Endothelial cell of umbilical vein (primary cell): ENCODE data around the gene S1PR5.

Source experiments
- CTCF ChIP-seq, 2 donors: IDR thresholded peaks; 1 replicate in 1 of 2; 2 replicates in 1 of 2; pipeline ENCODE4 v1.5.1; 2011; ENCODE audit warnings: low read length in 2 of 2, mild to moderate bottlenecking in 2 of 2, moderate library complexity in 2 of 2, control low read depth in 1 of 2, inconsistent platforms in 1 of 2, low read depth in 1 of 2; ENCODE audit not compliant: insufficient read depth in 1 of 2; ENCODE audit errors: extremely low read depth in 1 of 2
- EZH2 ChIP-seq: IDR thresholded peaks from 2 replicates; pipeline ENCODE4 v1.6.1; 2012; ENCODE audit warnings: borderline replicate concordance, low read depth, mild to moderate bottlenecking, moderate library complexity, low read length, inconsistent platforms; ENCODE audit not compliant: severe bottlenecking
- GATA2 ChIP-seq: IDR thresholded peaks from 2 replicates; pipeline ENCODE4 v1.7.0; 2011; ENCODE audit warnings: low read depth, mild to moderate bottlenecking, moderate library complexity, mixed read lengths, low read length; ENCODE audit not compliant: insufficient read length, insufficient read depth
- JUN ChIP-seq: IDR thresholded peaks from 2 replicates; pipeline ENCODE4 v1.6.1; 2011; ENCODE audit warnings: borderline replicate concordance, low read depth; ENCODE audit not compliant: insufficient read length, insufficient read depth
- MYC ChIP-seq: IDR thresholded peaks from one replicate; pipeline ENCODE4 v1.6.1; 2011; ENCODE audit warnings: mild to moderate bottlenecking, low read depth, low read length
- POLR2A ChIP-seq: IDR thresholded peaks from 2 replicates; pipeline ENCODE4 v1.6.1; 2012; ENCODE audit warnings: low read depth, mild to moderate bottlenecking, control low read depth, low read length
- POLR2AphosphoS5 ChIP-seq: IDR thresholded peaks from 2 replicates; pipeline ENCODE4 v1.6.1; 2012; ENCODE audit warnings: low read depth, mild to moderate bottlenecking, control low read depth, low read length, moderate library complexity; ENCODE audit not compliant: insufficient read depth
- TF ChIP-seq, protein P1 (sequence below): IDR thresholded peaks from 2 replicates; pipeline ENCODE4 v1.6.1; 2011; ENCODE audit not compliant: insufficient read depth, insufficient read length

DNA sequence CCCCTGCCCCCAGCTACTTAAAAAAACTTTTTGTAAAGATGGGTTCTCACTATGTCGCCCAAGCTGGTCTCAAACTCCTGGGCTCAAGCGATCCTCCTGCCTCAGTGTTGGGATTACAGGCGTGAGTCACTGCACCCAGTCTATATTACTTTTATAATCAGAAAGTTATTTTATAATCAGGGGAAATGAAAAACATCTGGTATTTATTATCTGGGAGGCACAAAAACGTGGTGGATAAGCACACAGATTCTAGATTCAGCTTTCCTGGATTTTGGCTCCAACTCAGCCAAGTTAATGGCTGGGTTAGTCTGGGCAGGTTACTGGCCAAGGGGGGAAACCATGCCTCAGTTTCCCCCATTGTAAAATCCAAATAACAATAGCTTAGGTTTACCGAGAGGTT lies 38.8 kb downstream of the S1PR5 start:
- TF ChIP-seq EZH2, result no peak
- TF ChIP-seq POLR2A, result no peak
- no peak for TF ChIP-seq CTCF (IDR thresholded peaks at IDR 0.05; ENCODE audit: extremely low read depth in 1 of 2, insufficient read depth in 1 of 2, low read depth in 1 of 2, low read length in 2 of 2)
- no peak for TF ChIP-seq POLR2AphosphoS5
- TF ChIP-seq MYC, result no peak
- no peak for TF ChIP-seq JUN
- TF ChIP-seq, protein P1, sequence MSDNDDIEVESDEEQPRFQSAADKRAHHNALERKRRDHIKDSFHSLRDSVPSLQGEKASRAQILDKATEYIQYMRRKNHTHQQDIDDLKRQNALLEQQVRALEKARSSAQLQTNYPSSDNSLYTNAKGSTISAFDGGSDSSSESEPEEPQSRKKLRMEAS, result no peak
- TF ChIP-seq GATA2, result no peak
